Brain microvascular endothelial cell (primary cell): Measurements from ENCODE around the gene RAN.

Experiments
- DNase-seq: peaks from one replicate; pipeline ENCODE4 v3.0.0-alpha.2; 2020
- H3K27ac ChIP-seq: fragments of 250-450 bp; sonication (Bioruptor Pico); 2 replicates; pipeline ENCODE4 v1.5.1; 2020; ENCODE audit warnings: mild to moderate bottlenecking, moderate library complexity
- H3K27me3 ChIP-seq: fragments of 250-450 bp; sonication (Bioruptor Pico); replicated peaks from 2 replicates; pipeline ENCODE4 v1.5.1; 2020; ENCODE audit warnings: mild to moderate bottlenecking
- H3K36me3 ChIP-seq: fragments of 250-450 bp; sonication (Bioruptor Pico); replicated peaks from 2 replicates; pipeline ENCODE4 v1.5.1; 2020; ENCODE audit warnings: mild to moderate bottlenecking
- H3K4me3 ChIP-seq: 2 replicates; pipeline ENCODE4 v1.5.1; 2011; ENCODE audit warnings: low read depth, mild to moderate bottlenecking, control low read depth, low read length, moderate library complexity
- CTCF ChIP-seq: IDR thresholded peaks from 2 replicates; pipeline ENCODE4 v1.5.1; 2011; ENCODE audit warnings: low read depth, mild to moderate bottlenecking, moderate library complexity, low read length, control low read depth, inconsistent platforms; ENCODE audit errors: missing control alignments
- in situ Hi-C: cut with HindIII; loops from 2 replicates; pipeline ENCODE4 v1.10.0; 2017; ENCODE audit warnings: low sequenced_read_pairs, low pct_ligation_motif_present

Gene RAN

GRCh38 chr12:130877333-130877732 is 5.5 kb downstream of the RAN start:
- in situ Hi-C loops = no loop called here
- no peak for TF ChIP-seq CTCF
- no peak for DNase-seq
- Histone ChIP-seq H3K4me3 (no peak overlapping the region), H3K36me3 (peaks cover 46% of the 10 kb centered on the region), H3K27me3 (no peaks in the 10 kb centered on the region), H3K27ac (no peak overlapping the region)

- no peak overlapping the region for H3K27ac ChIP-seq
- H3K4me3 ChIP-seq = no peak overlapping the region
- no peak for DNase-seq
- H3K27me3 ChIP-seq = no peaks in the 10 kb centered on the region
- H3K36me3 ChIP-seq = peaks cover 36% of the 10 kb centered on the region
- TF ChIP-seq CTCF = no peak
- in situ Hi-C loops = no loop called here
These were observed 6.6 kb downstream of the RAN start for GRCh38 chr12:130878193-130879185.

- no peak for TF ChIP-seq CTCF
- Histone ChIP-seq H3K36me3 (peaks cover 29% of the 10 kb centered on the region), H3K27me3 (no peaks in the 10 kb centered on the region), H3K27ac (no peak overlapping the region), H3K4me3 (no peak overlapping the region)
- no peak for DNase-seq
- in situ Hi-C loops = no loop called here
These were observed 7.4 kb downstream of the RAN start for GRCh38 chr12:130879212-130879686.

GRCh38 chr12:130879781-130880389 is 8.0 kb downstream of the RAN start:
- DNase-seq = no peak
- H3K36me3 ChIP-seq = peaks cover 23% of the 10 kb centered on the region
- H3K27me3 ChIP-seq = no peaks in the 10 kb centered on the region
- TF ChIP-seq CTCF = no peak
- in situ Hi-C loops = no loop called here
- no peak overlapping the region for H3K27ac ChIP-seq
- H3K4me3 ChIP-seq = no peak overlapping the region

- no peak overlapping the region for H3K27ac ChIP-seq
- in situ Hi-C loops = no loop called here
- TF ChIP-seq CTCF = no peak
- H3K27me3 ChIP-seq = no peaks in the 10 kb centered on the region
- peaks cover 17% of the 10 kb centered on the region for H3K36me3 ChIP-seq
- no peak overlapping the region for H3K4me3 ChIP-seq
- no peak for DNase-seq
These were observed 8.6 kb downstream of the RAN start for GRCh38 chr12:130880411-130880885.
